DMS153 treated with DMSO at 0.1 percent for 48 hours (cell line): Measurements from ENCODE around the gene ITGB8.

ENCODE experiments used
- DNase-seq: peaks from one replicate; lab custom pipeline; 2025; ENCODE audit not compliant: unreplicated experiment; lab: John Stamatoyannopoulos, UW

ITGB8 gene

GRCh38 chr7:20340839-20341238 lies 10.1 kb downstream of the ITGB8 start:
- DNase-seq, result no peak

GRCh38 chr7:20343205-20343604 lies 12.5 kb downstream of the ITGB8 start:
- no peak for DNase-seq

GRCh38 chr7:20343941-20344340 lies 13.2 kb downstream of the ITGB8 start:
- no peak for DNase-seq

- no peak for DNase-seq
Measured at GRCh38 chr7:20344396-20344795, 13.7 kb downstream of the ITGB8 start.

- no peak for DNase-seq
Measured at GRCh38 chr7:20346577-20346976, 15.9 kb downstream of the ITGB8 start.

GRCh38 chr7:20347680-20348079 lies 17.0 kb downstream of the ITGB8 start:
- no peak for DNase-seq

- DNase-seq, result no peak
Measured at GRCh38 chr7:20348125-20348807, 17.6 kb downstream of the ITGB8 start.

GRCh38 chr7:20350518-20350951 lies 19.8 kb downstream of the ITGB8 start:
- no peak for DNase-seq

GRCh38 chr7:20350996-20351692 lies 20.4 kb downstream of the ITGB8 start:
- no peak for DNase-seq

- DNase-seq, result no peak
Measured at GRCh38 chr7:20351901-20352300, 21.2 kb downstream of the ITGB8 start.

GRCh38 chr7:20352573-20353306 lies 22.0 kb downstream of the ITGB8 start:
- no peak for DNase-seq

- DNase-seq, result no peak
Measured at GRCh38 chr7:20354610-20355528, 24.2 kb downstream of the ITGB8 start.

GRCh38 chr7:20358106-20358505 lies 27.4 kb downstream of the ITGB8 start:
- DNase-seq, result no peak

- no peak for DNase-seq
Measured at GRCh38 chr7:20358762-20359282, 28.1 kb downstream of the ITGB8 start.

- DNase-seq, result no peak
Measured at GRCh38 chr7:20359341-20359963, 28.8 kb downstream of the ITGB8 start.

- DNase-seq, result no peak
Measured at GRCh38 chr7:20362574-20363253, 32.0 kb downstream of the ITGB8 start.

GRCh38 chr7:20364571-20365196 lies 34.0 kb downstream of the ITGB8 start:
- DNase-seq, result no peak

- DNase-seq, result no peak
Measured at GRCh38 chr7:20365486-20365885, 34.8 kb downstream of the ITGB8 start.

GRCh38 chr7:20374399-20374798 lies 43.7 kb downstream of the ITGB8 start:
- DNase-seq, result no peak
